Activated T-cell treated with anti-CD3 and anti-CD28 coated beads, Interleukin-2, amount 50 U/mL, for 24 hours (primary cell): ENCODE results near the gene NCS1.

ENCODE experiments used
- DNase-seq: peaks from one replicate; pipeline ENCODE4 v3.0.0-alpha.2; 2020
- H3K27ac Mint-ChIP-seq: 2 replicates; pipeline ENCODE4 v1.8.0; 2020; ENCODE audit warnings: mild to moderate bottlenecking, mixed read lengths
- H3K27me3 Mint-ChIP-seq: 2 replicates; pipeline ENCODE4 v1.8.0; 2020; ENCODE audit warnings: mixed read lengths
- H3K36me3 Mint-ChIP-seq: 2 replicates; pipeline ENCODE4 v1.8.0; 2020; ENCODE audit warnings: low read depth, mixed read lengths
- H3K4me1 Mint-ChIP-seq: 2 replicates; pipeline ENCODE4 v1.8.0; 2020; ENCODE audit warnings: low read depth, mixed read lengths
- H3K4me3 Mint-ChIP-seq: 2 replicates; pipeline ENCODE4 v1.8.0; 2020; ENCODE audit warnings: mild to moderate bottlenecking, moderate library complexity, mixed read lengths
- H3K9me3 Mint-ChIP-seq: 2 replicates; pipeline ENCODE4 v1.8.0; 2020; ENCODE audit warnings: mixed read lengths

Gene NCS1

DNA sequence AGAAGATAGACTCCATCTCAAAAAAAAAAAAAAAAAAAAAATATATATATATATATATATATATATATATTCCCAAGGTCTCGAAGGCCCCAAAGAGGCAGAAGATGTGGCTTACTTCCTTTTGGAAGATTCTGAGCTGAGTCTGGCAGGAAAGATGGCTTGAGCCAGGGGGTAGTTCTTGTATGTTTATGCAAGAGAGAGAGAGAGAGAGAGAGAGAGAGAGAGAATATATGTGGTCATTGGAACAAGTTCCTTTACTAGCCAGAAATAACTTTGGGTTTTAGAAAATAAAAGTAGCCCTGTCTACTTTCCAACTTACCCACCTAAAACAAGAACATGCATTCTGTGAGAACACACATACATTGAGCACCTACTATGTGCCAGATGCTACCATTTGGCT, 17.6 kb downstream of the NCS1 start:
- no peaks in the 10 kb centered on the region for H3K9me3 Mint-ChIP-seq
- no peak for DNase-seq
- no peaks in the 10 kb centered on the region for H3K27me3 Mint-ChIP-seq
- H3K4me1 Mint-ChIP-seq, result no peaks in the 10 kb centered on the region
- H3K4me3 Mint-ChIP-seq, result no peak overlapping the region
- no peak overlapping the region for H3K27ac Mint-ChIP-seq
- no peaks in the 10 kb centered on the region for H3K36me3 Mint-ChIP-seq

- H3K27ac Mint-ChIP-seq, result no peak overlapping the region
- H3K4me1 Mint-ChIP-seq, result no peaks in the 10 kb centered on the region
- no peaks in the 10 kb centered on the region for H3K9me3 Mint-ChIP-seq
- no peaks in the 10 kb centered on the region for H3K36me3 Mint-ChIP-seq
- H3K4me3 Mint-ChIP-seq, result no peak overlapping the region
- DNase-seq, result no peak
- no peaks in the 10 kb centered on the region for H3K27me3 Mint-ChIP-seq
These were observed 19.0 kb downstream of the NCS1 start for GRCh38 chr9:130191068-130191748.

- H3K4me1 Mint-ChIP-seq, result no peaks in the 10 kb centered on the region
- no peaks in the 10 kb centered on the region for H3K27me3 Mint-ChIP-seq
- no peaks in the 10 kb centered on the region for H3K36me3 Mint-ChIP-seq
- no peak overlapping the region for H3K4me3 Mint-ChIP-seq
- no peak for DNase-seq
- H3K27ac Mint-ChIP-seq, result no peak overlapping the region
- H3K9me3 Mint-ChIP-seq, result no peaks in the 10 kb centered on the region
These were observed 19.5 kb downstream of the NCS1 start for GRCh38 chr9:130191749-130192120.

DNA sequence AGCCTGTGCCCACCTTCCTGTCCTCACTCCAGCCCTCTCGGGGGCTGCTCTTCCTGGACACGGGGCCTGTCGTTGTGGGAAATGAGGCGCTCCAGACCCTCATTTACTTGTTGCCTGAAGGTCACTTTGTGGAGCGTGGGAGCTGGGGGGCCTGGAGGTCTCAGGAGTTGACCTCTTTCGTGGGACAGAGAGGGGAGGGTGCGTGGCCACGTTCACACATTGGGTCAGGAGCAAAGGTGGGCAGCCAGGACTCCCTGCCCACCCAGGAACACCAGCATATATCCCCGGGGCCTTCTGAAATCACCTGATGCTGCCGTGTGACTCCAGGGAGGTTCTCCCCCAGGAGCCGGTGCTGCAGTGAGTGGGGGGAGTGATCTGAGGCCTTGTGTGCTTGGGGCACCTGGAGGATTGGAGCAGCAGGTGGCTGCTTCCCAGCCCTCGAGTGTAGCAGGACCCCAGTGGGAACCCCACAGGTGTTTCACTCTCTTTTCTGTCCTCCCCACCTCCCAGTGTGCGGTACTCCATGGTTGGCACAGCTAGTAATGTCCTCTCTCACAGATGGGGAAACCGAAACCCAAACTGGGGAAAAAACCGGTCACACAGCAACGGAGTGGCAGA, 20.3 kb downstream of the NCS1 start:
- H3K36me3 Mint-ChIP-seq, result no peaks in the 10 kb centered on the region
- H3K4me1 Mint-ChIP-seq, result no peaks in the 10 kb centered on the region
- no peak overlapping the region for H3K27ac Mint-ChIP-seq
- H3K4me3 Mint-ChIP-seq, result no peak overlapping the region
- H3K27me3 Mint-ChIP-seq, result no peaks in the 10 kb centered on the region
- DNase-seq, result no peak
- no peaks in the 10 kb centered on the region for H3K9me3 Mint-ChIP-seq

GRCh38 chr9:130193103-130193502, 20.9 kb downstream of the NCS1 start:
- no peaks in the 10 kb centered on the region for H3K9me3 Mint-ChIP-seq

DNA sequence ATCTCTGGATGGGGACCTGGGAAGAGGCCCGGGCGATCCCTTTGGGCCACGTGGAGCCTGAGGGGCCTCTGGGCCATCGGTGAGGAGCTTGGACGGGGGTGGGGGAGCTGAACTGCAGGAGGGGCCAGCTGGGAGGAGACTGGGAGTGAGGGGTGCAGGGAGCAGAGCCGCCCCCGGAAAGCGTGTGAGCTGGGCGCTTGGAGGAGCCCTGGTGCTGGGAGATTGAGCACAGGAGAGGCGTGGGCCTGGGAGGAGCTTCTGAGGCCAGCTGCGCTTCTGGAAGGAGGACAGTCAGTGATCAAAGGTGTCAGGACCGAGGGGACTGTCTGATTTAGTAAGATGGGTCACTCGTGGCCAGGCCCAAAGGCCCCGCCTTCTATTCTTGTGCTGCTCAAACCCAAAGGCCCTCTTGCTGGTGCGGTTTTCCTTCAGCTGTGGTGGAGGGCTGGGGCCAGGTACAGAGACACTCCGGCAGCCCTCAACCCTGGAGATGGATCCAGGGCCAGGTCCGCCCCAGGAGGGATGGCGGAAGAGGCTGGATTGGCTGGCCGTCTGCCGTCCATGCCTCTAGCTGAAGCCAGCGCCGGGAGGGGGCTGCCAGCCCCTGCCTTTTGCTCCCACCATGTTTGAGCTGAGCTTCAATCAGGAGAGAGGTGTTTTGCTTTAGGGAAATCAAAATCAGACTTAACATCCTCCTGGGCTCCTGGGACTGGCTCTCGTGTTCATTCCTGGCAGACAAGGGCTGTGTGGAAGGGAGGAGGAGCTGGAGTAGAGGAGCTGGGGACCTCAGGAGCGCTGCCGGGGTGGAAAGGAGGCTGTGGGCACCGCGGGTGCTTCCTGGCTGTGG, 21.6 kb downstream of the NCS1 start:
- Mint-ChIP-seq H3K4me1 (no peaks in the 10 kb centered on the region), H3K27me3 (no peaks in the 10 kb centered on the region), H3K9me3 (no peaks in the 10 kb centered on the region), H3K36me3 (no peaks in the 10 kb centered on the region), H3K27ac (no peak overlapping the region), H3K4me3 (no peak overlapping the region)
- DNase-seq, result no peak

More at GRCh38 chr9:130193103-130193502, 20.9 kb downstream of the NCS1 start:
- Mint-ChIP-seq H3K4me1 (no peaks in the 10 kb centered on the region), H3K36me3 (no peaks in the 10 kb centered on the region), H3K27me3 (no peaks in the 10 kb centered on the region), H3K4me3 (no peak overlapping the region), H3K27ac (no peak overlapping the region)
- no peak for DNase-seq

GRCh38 chr9:130194378-130194932, 22.3 kb downstream of the NCS1 start:
- Mint-ChIP-seq H3K36me3 (no peaks in the 10 kb centered on the region), H3K4me3 (no peak overlapping the region), H3K4me1 (no peaks in the 10 kb centered on the region), H3K9me3 (no peaks in the 10 kb centered on the region), H3K27me3 (no peaks in the 10 kb centered on the region), H3K27ac (no peak overlapping the region)
- DNase-seq, result no peak

GRCh38 chr9:130195638-130196037, 23.4 kb downstream of the NCS1 start:
- Mint-ChIP-seq H3K9me3 (no peaks in the 10 kb centered on the region), H3K27me3 (no peaks in the 10 kb centered on the region), H3K4me3 (no peak overlapping the region), H3K4me1 (no peaks in the 10 kb centered on the region), H3K27ac (no peak overlapping the region), H3K36me3 (no peaks in the 10 kb centered on the region)
- no peak for DNase-seq

GRCh38 chr9:130196643-130197042, 24.4 kb downstream of the NCS1 start:
- Mint-ChIP-seq H3K9me3 (no peaks in the 10 kb centered on the region), H3K27me3 (no peaks in the 10 kb centered on the region), H3K27ac (no peak overlapping the region), H3K36me3 (no peaks in the 10 kb centered on the region), H3K4me1 (no peaks in the 10 kb centered on the region), H3K4me3 (no peak overlapping the region)
- DNase-seq, result no peak

DNA sequence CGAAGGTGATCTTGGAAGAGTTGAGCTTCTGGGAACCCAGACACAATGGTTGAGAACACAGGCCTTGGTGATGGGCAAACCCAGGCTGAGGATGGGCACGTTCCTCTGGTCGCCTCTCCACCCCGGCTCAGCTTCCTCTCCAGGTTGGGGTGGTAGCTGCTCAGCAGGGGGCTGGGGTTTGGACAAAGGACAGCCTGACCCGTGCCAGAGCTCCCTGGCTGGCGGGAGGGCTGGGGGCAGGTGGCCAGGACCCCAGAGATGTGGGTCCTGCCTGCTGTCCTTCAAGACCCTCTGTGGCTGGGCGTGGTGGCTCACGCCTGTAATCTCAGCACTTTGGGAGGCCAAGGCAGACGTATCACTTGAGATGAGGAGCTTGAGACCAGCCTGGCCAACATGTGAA, 25.2 kb downstream of the NCS1 start:
- Mint-ChIP-seq H3K36me3 (no peaks in the 10 kb centered on the region), H3K27me3 (no peaks in the 10 kb centered on the region), H3K4me3 (no peak overlapping the region)

DNA sequence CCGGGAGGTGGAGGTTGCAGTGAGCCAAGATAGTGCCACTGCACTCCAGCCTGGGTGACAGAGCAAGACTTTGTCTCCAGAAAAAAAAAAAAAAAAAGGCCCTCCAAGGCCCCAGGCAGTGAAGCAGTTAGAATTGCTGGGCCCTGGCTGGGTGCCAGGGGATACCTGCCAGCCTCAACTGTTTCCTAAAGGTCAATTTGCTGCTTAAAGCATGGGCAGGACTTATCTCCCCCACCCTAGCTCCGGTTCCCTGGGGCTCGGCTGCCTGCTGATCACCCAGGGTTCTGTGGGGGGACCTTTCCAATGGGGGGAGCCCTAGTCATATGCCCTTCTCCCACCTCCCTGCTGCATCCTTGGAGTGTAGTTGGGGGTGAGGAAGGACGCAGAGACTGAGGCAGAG, 25.7 kb downstream of the NCS1 start:
- no peaks in the 10 kb centered on the region for H3K27me3 Mint-ChIP-seq
- H3K4me1 Mint-ChIP-seq, result no peaks in the 10 kb centered on the region
- H3K4me3 Mint-ChIP-seq, result no peak overlapping the region
- no peaks in the 10 kb centered on the region for H3K9me3 Mint-ChIP-seq
- H3K36me3 Mint-ChIP-seq, result no peaks in the 10 kb centered on the region
- no peak for DNase-seq
- no peak overlapping the region for H3K27ac Mint-ChIP-seq

More for the DNA sequence above, 25.2 kb downstream of the NCS1 start:
- Mint-ChIP-seq H3K4me1 (no peaks in the 10 kb centered on the region), H3K9me3 (no peaks in the 10 kb centered on the region), H3K27ac (no peak overlapping the region)
- DNase-seq, result no peak

- H3K27me3 Mint-ChIP-seq, result no peaks in the 10 kb centered on the region
- no peak for DNase-seq
- no peak overlapping the region for H3K27ac Mint-ChIP-seq
- H3K36me3 Mint-ChIP-seq, result no peaks in the 10 kb centered on the region
- no peaks in the 10 kb centered on the region for H3K4me1 Mint-ChIP-seq
- H3K4me3 Mint-ChIP-seq, result no peak overlapping the region
- H3K9me3 Mint-ChIP-seq, result no peaks in the 10 kb centered on the region
These were observed 26.4 kb downstream of the NCS1 start for GRCh38 chr9:130198501-130199179.

GRCh38 chr9:130199605-130200004, 27.4 kb downstream of the NCS1 start:
- H3K4me1 Mint-ChIP-seq, result no peaks in the 10 kb centered on the region
- H3K27ac Mint-ChIP-seq, result no peak overlapping the region
- H3K36me3 Mint-ChIP-seq, result no peaks in the 10 kb centered on the region
- H3K9me3 Mint-ChIP-seq, result no peaks in the 10 kb centered on the region
- H3K27me3 Mint-ChIP-seq, result no peaks in the 10 kb centered on the region
- no peak for DNase-seq
- no peak overlapping the region for H3K4me3 Mint-ChIP-seq

DNA sequence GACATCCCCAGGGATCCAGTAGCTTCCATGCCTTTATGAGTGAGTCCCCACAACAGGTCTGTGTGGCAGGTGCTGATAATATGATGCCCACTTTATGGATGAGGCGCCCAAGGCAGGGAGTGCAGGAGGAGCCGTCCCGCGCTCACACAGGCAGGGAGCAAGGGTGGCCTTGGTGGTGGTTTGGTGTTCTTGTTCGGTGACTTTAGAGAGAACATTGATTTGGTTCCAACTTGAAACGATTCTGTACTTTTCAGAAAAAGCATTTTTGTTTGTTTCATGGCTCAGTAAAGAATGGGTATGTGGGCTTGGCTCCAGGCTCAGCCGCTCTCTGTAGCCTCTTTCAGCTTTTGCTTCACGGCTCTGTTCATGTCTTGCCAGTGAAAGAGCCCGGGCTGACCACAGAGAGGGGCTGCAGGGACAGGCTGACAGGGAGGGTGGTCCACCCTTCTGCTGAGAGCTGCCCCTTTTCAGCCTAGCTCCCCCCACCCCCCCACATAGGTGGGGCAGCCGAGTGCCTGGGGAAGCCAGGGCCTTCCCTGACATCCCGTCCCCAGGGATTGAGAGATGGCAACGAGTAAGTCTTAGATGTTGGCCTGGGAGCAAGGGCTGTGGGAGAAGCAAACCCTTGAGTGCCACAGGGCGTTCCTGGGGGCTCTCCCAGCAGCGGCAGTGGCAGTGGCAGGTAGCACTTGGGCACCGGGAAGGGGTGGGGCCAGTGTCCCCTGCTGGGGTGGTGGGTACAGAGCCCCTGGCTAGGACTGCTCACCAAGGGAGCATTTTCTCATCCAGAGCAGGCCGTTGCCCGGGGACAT, 28.0 kb downstream of the NCS1 start:
- Mint-ChIP-seq H3K4me1 (no peaks in the 10 kb centered on the region), H3K27me3 (no peaks in the 10 kb centered on the region), H3K27ac (no peak overlapping the region), H3K4me3 (no peak overlapping the region), H3K36me3 (no peaks in the 10 kb centered on the region), H3K9me3 (no peaks in the 10 kb centered on the region)
- no peak for DNase-seq
